HG03469 (cell line): ENCODE data around the gene MED12L.

Experiments
- ATAC-seq: cut with Tn5 transposase; IDR thresholded peaks from one replicate; pipeline ENCODE4 v1.9.1; 2021; ENCODE audit warnings: mild to moderate bottlenecking, moderate library complexity, moderate number of reproducible peaks; ENCODE audit not compliant: unreplicated experiment

MED12L gene

DNA sequence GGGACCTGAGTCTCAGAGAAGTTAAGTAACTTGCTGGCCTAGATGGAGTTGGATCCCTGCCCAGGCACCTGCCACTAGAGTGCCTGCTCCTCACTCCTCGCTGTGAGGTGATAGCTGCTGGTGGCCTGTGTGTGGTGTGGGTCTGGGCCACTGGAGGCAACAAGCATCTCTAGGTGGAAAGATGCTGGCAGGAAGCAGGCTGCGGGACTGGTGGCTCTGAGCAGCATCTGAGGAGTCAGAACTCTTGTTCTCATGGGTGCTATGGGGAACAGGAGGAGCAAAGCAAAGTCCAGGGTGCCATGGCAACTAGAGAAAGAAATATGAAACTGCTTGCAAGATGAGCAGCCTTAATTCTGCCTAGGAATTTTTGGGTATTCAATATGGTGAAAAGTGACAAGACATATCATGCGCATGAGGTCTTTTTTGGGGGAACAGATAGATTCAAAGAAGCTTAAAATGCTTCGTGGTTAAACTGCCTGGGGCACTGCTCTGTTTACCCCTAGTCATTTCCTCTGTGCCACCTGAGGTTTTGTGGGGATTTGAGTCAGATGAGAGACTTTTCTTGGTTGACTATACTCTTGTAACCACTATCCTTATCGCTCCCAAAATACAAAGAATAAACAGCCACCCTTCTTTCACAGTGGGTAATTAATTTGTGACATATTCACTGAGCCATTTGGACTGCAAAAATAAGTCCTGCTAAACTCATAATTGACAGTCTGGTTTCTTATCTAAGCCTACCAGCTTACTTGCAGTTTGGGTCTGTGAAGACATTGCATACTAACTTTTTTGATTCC, 50.3 kb downstream of the MED12L start:
- no peak for ATAC-seq

DNA sequence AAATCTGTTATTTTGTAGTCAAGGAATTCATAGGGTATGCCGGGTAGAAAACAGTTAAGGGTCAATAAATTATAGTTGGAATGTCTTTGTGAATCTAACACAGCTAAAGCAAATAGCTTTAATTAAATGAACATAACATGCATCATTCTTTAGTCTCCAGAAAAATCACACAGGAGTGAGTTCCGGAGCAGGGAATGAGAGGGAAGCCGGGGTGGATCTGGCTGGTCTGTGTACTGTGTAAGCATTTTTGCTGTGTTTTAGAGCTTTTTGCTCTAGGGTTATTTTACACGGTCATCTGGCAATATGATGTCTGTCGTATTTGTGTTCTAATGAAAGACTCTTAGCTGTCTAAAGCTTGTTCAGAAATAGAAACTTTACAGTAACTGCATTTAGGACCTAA, 57.5 kb downstream of the MED12L start:
- no peak for ATAC-seq

DNA sequence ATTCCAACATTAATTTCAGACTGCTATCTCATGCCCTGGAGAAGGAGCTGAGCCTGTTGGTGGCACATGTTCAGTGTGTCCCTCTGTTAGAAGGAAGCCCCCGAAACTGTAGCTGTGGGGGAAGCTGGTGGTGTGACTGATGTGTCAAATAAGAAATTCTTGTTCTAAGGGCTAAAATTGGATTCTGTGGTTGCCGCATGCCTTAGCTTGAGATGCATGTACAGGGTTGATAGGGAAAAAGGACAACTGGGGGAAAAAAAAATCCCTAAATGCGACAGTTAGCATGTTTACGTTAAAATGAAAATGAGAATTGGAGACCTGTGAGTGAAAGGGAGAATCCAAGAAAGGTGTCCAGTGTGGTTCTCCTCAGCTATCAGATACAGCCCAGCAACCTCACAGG, 58.6 kb downstream of the MED12L start:
- no peak for ATAC-seq

DNA sequence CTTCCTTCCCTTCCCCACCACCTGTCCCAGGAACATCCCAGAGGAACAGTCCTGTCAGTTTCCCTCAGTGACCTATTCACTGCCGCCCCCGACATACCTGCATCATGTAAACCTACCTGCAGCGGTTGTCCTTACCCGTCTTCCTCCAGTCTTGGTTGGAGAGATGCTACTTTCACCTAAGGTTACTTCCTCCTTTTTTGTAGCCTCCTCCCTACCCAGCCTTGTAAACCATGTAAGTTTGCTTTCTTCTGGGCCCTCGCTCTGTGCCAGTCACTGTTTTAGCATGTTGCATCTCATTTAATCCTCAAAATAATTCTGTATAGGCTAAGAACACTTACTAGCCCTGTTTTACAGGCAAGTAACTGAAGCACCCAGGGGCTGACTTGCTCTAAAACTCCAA, 59.3 kb downstream of the MED12L start:
- no peak for ATAC-seq

DNA sequence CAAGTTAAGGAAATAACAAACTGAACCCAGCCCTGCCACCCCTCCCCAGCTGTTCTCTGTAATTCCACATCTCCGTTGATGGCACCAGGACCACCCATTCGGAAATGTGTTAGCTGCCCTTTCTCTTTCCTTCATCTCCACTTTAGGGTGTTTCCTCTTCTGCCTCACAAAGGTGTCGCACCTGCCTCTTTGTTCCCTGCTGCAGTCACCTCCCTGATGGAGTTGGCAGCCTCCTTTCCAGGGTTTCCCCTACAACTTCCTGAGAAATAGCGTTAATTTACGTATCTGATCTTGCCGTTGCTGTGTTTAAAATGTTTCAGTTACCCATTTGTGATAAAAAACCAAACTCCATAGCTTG, 60.2 kb downstream of the MED12L start:
- no peak for ATAC-seq

DNA sequence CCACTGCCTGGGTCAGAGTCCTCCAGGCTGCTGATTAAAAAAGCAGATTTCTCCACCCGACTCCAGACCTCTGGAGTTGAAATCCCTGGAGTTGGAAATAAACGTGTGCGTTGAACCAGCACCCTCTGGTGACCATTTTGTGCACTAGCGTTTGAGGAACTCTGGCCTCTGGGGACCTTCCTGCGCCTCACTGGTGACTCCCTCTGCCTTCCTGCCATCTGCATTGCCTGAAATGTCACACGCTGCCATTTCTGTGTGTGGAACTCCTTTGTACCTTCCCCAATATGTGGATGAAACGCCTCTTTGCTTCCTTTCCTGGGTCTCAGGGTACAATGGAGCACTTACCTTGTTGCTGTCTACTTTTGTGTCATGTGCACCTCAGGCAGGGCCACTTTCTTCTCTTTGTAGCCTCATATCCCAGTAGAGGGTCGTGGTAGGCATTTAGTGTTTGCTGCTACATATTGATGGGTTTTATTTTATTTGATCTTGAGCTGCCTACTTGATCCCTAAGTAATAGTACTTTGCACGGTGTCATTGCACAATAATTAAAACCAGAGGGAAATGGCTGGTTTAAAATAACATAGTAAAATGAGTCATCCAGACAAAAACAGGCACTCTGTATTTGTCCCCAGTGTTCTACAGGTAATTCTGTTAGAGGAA, 60.7 kb downstream of the MED12L start:
- peak; percentile 87 for ATAC-seq

DNA sequence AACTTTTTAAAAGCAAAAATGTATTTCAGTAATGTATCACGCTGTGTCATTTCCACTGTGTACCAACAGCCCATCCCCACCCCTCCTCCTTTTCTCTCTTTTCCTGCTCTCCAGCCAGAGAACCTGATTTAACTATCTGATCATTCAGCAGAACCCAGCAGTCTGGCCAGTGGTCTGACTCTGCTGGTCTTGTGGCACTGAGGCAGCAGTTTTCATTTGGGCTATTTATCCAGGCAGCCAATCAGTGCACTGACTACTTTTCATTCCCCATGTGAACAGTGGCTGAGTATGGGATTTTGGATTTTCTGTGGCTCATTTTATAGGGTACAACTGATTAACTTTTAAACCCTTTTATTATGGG, 61.2 kb downstream of the MED12L start:
- ATAC-seq: no peak

DNA sequence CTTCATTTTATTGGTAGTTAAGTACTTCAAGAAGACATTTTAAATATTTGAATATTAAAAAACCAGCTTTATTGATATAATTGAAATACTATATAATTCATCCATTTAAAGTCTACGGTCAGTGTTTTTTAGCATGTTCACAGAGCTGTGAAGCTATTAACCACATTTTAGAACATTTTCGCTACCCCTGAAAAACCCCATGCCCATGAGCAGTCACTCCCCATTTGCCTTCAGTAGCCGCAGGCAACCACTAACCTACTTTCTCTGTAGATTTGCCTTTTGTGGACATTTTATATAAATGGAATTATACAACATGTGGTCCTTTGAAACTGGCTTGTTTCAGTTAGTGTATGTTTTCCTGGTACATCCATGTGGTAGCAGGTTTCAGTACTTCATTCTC, 61.8 kb downstream of the MED12L start:
- ATAC-seq: no peak

DNA sequence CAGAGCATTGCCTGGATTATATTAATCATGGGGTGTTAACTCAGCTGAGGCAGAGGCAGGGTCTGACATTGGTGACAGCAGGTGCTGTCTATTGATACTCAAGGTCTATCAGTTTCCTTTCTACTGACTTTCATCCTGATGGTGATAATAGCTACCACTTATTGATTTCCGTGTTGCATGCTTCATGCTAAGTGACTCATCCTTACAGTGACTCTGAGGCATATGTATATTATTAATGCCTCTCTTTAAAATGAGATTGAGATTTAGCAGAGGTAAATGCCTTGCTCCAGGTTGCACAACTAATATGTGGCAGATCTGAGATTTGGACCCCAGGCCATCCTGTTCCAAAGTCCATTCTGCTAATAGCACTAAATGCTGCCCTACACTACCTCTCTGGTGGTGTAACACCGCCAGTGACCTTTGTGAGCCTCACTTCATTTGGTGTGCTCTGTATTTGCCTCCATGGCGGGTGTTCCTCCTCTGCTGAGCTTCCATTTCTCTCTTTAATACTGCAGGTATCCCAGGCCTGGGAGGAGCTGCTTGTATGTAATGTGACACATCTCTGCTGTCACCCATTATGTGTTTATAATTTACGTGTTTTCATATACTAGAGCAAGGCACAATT, 67.1 kb downstream of the MED12L start:
- ATAC-seq: no peak

DNA sequence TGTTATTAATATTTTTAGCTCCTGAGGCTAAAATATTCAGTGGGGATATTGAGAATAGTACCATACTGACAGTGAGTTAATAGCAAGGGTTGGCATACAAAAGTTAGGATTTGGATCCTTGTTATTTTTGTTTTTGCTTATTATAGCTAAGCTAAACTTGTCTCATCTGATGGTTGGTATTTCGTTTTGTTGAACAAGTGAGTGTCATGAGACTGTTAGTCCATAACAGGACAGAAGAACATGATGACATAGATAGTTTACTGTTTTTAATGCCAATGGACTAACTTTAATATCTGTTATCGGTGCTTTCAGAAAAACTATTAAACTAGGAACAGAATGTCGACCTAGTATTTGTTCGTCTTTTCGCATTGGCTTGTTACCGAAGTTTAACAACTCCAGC, 69.1 kb downstream of the MED12L start:
- ATAC-seq: no peak

DNA sequence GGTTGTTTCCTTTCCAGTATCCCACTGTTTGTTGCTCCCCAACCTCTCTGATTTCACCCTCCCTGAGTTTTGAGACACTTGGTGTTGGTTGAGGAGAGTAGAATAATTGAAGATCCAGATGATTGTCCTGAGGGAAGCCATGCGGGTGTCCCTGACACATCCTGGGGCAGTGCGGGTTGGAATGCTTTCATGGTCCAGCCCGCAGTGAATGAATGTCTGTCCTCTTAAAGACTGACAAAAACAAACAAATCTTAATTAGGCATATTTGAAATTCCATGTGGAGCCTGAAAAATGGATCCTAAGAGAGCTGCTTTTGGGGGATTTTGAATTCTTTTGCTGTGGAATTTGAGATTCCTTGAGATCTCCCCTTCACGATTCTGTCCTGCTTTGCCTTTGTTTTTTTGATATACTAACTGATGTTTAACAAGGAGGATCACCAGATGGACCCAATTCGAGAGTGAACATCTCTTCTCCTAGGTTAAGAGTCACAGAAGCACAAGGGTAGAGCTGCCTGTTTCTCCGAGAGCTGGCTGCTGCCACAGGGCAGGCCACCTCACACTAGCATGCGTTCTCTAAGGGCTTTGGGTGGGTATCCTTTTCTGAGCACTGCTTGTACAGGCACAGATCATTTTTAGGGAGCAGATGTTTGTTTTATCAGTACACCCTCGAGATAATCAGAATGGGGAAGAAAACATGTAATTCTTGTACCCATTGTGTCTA, 70.1 kb downstream of the MED12L start:
- ATAC-seq: no peak

DNA sequence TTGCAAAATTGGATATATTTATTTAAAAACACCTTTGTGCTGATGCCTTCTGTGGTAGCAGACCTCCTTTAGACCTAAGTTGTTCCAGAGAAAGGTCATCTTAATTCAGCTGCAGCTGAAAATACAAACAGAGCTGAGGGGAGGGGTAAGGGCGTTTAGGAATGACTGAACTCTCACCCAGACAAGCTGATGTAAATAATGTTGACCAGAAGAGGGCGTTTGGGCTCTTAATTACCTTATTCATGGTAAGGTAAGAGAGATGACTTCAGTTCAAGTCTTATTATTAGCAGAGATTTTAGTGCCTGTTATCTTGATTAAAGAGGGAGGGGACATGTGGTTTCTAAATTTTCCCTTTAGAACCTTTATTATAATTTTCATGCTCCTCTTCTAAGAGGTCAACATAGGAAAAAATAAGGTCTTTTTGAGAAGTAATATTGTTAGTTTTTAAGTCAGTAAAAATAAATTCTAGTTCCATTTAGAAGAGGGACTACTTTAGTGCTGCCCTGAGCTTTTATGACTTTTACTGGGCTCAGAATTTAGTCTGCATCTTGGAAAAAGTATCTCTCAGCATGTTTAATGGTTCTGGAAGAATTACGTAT, 71.3 kb downstream of the MED12L start:
- ATAC-seq: no peak

DNA sequence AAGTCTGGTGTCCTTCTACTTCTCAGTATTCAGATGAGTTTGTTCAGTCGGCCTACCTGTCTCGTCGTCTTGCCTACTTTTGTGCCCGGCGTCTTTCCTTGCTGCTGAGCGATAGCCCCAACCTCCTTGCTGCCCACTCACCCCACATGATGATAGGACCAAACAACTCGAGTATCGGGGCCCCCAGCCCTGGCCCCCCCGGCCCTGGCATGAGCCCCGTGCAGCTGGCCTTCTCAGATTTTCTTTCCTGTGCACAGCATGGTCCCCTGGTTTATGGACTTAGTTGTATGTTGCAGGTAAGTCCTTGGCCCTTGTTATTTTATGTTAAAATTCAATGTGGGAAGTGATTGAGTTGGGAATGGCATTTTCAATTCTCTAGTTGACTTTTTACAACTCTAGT, 74.3 kb downstream of the MED12L start:
- ATAC-seq: no peak

DNA sequence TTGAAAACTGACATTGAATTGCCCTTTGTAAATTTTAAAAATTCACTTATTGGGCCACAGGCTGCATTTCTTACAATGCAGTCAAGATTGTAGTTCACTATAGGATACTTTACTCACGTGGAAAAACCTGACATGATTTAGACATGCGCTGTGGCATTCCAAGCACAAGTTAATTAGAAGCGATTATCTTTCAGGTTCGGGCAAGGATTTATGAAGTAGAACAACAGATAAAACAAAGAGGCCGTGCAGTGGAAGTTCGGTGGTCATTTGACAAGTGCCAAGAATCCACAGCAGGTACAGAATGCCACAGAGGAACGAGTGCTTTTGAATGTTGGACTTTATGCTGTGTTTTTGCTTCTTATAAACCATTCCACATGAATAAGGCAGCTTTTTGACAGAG, 79.8 kb downstream of the MED12L start:
- no peak for ATAC-seq

DNA sequence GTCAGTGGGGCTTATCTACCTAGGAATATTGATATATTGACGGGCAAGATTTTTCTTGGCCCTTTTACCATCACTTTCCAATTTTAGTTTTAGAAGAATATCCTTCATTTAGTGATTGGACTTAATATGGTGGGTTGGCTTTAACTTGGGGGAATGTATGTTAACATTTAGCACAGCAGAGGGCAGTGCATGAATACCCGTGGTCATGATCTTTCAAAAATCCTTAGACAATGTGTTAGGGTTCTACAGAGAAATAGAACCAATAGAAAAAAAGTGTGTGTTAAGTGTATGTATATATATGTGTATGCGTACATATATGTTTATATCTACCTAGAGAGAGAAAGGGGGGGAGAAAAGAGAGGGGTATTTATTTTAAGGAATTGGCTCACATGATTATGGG, 80.7 kb downstream of the MED12L start:
- ATAC-seq: no peak

DNA sequence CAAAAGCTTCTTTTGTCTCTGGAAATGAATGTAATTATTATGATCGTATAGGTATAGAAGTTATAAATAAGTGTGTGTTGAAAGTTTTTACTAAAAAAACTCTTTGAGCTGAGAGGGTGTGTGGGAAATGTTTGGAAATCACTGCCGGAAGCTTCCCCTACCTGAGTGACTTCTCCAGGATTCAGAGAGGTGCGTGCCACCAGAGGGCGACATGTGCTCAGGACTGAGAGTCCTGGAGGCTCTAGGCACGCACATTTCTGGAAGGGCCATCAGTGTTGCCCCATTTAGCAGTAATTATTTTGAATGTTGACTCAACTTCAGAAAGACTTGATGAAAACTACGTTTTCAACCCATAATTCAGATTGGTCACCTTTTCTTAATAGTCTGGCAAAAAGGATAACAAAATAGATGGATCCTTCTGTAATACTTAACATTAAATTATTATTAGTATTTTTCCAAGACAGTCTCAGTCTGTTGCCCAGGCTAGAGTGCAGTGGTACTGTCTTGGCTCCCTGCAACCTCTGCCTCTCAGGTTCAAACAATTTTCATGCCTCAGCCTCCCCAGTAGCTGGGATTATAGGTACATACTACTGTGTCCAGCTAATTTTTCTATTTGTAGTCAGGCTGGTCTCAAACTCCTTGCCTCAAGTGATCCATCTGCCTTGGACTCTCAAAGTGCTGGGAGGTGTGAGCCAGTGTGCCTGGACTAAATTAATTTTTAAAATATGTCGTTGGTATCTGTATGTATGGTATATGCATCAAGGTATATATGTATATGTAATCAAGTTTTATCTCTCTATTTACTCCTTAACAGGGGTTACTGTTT, 83.0 kb downstream of the MED12L start:
- ATAC-seq: no peak

DNA sequence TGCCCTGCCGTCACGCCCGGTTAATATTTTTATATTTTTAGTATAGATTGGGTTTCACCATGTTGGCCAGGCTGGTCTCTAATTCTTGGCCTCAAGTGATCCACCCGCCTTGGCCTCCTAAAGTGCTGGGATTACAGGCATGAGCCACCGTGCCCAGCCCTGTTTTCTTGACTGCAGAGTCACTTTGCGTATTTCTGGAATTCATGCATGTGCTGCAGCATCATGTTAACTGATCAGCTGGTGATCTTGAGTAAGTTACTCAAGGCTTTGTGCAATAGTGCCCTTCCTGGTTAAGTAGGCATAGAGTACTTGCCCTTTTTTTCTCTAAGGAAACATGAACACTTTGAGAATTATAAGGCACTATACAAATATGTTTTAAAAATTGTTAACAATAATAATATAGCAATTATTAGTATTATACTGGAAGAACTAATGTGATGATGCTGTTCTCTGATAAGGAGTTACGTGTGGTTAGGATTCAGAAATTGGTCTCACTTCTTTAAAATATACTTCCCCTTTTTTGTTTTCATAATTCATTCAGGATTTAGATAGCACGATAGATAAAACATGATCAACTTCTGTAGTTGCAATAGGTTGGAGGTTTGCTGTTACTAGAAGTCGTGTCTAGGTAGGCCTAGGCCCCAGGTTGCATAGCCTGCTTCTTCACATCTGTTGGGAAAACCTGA, 83.9 kb downstream of the MED12L start:
- peak; percentile 38 for ATAC-seq

DNA sequence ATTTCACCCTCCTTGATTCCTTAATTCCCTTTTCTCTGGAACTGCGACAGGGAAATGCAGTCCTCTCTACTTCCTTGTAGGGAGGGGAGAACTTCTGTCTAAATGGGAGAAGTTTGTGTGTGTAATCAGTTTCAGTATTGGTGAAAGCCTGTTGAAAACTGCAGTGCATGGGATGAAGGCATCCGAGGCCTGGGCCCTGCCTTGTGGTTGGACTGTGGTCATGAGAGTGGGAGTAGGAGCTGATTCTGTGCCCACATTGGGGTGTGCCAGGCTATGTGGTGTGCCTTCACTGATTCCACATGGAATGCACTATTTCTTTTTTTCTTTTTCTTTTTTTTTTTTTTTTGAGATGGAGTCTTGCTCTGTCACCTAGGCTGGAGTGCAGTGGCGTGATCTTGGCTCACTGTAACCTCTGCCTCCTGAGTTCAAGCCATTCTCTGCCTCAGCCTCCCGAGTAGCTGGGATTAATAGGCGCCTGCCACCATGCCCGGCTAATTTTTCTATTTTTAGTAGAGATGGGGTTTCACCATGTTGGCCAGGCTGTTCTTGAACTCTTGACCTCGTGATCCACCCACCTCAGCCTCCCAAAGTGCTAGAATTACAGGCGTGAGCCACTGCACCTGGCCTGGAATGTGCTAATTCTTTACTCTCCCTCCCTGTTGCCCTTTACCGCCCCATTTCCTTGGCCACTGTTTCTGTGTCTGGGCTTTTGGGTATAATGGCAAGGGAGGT, 84.7 kb downstream of the MED12L start:
- ATAC-seq: peak; percentile 25

DNA sequence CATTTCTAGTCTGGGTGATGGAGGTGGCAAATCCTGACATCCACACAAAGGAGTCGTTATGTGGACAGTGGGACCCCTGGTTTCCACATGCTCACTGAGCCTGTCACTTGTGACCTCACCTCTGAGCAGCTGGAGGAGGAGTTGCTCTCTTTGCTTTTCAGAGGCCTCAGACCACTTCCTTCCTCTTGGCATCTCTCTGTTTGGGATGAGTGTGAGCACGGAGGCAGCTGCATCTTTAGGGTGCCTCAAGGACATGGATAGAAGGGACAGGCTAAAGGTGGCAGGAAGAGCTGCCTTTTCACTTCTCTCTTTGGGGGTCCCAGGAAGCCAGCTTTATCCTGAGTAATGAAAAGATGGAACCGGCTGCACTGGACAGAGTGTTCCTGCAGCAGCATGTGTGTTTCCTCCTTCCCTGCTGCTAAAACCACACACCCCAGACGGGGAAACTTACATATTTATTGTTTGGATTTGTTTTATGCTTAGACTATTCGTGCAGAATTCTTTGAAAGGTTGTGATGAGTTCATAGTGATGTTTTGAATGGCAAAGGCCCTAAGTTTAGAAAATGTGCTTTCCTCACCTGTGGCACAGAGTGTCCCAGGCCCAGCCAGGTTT, 85.8 kb downstream of the MED12L start:
- ATAC-seq: peak; percentile 51
